ENCODE measurements around the gene ASXL2. TPM values are rescaled to one million over a fixed set of nuclear protein-coding genes. Genes with fewer than 3 reads are reported as not detected.

Gene ASXL2
- polyA plus RNA-seq, 2 donors = 1.9 to 2.7 TPM

- WGBS, 2 donors = 62% methylated on average over 17 of the region's 17 CpGs
- Histone ChIP-seq H3K4me3 (ENCODE audit: low read depth in 1 of 2, low read length in 2 of 2) (no peak overlapping the region), H3K9me3 (ENCODE audit: control insufficient read depth in 2 of 2, insufficient read depth in 1 of 2, low read depth in 1 of 2, low read length in 1 of 2) (no peaks in the 10 kb centered on the region), H3K36me3 (ENCODE audit: control insufficient read depth in 2 of 2, insufficient read depth in 2 of 2, low read length in 1 of 2) (no peaks in the 10 kb centered on the region), H3K27me3 (ENCODE audit: control insufficient read depth in 1 of 2, insufficient read depth in 2 of 2, low read length in 2 of 2) (no peaks in the 10 kb centered on the region), H3K4me1 (ENCODE audit: control insufficient read depth in 2 of 2, insufficient read depth in 2 of 2, low read length in 1 of 2) (peaks cover 0 to 3% of the 10 kb centered on the region in 2 donors), H3K27ac (ENCODE audit: low read depth in 2 of 2, low read length in 1 of 2) (no peak overlapping the region)
These were observed 180.5 kb downstream of the ASXL2 start for GRCh38 chr2:25697559-25698341.

DNA sequence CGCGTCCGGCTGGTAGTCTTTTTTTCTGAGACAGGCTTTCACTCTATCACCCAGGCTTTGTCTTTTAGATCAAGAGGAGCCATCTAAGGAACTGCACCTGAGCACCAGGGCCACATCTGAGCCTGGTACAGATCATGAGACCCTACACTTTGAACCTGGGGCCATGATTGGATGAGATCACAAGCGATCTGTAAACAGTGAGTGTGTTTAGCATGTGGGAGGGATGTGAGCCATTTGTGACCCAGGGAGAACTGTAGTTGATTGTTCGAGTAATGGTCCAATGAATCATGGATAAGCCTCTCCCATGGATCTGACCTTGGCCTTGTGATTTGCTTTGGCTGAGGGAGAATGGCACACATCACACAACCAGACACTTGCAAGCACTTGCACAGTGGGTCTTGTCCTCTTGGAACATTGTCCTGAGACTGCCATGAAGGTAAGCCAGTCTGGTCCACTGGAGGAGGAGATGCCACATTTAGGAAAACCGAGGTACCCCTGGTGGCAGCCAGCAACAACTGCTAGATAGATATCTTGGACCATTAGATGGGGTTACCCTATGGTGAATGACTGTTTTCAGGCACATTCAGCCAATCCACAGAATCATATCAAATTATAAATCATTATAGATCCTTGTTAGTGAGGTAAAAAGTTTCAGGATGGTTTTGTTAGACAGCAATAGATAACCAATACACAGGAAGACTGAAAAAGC, 185.4 kb downstream of the ASXL2 start:
- Histone ChIP-seq H3K36me3 (ENCODE audit: control insufficient read depth in 2 of 2, insufficient read depth in 2 of 2, low read length in 1 of 2) (no peaks in the 10 kb centered on the region), H3K27me3 (ENCODE audit: control insufficient read depth in 1 of 2, insufficient read depth in 2 of 2, low read length in 2 of 2) (no peaks in the 10 kb centered on the region), H3K27ac (ENCODE audit: low read depth in 2 of 2, low read length in 1 of 2) (no peak overlapping the region), H3K4me1 (ENCODE audit: control insufficient read depth in 2 of 2, insufficient read depth in 2 of 2, low read length in 1 of 2) (peaks cover 0 to 3% of the 10 kb centered on the region in 2 donors), H3K9me3 (ENCODE audit: control insufficient read depth in 2 of 2, insufficient read depth in 1 of 2, low read depth in 1 of 2, low read length in 1 of 2) (no peaks in the 10 kb centered on the region), H3K4me3 (ENCODE audit: low read depth in 1 of 2, low read length in 2 of 2) (no peak overlapping the region)
- WGBS, 2 donors = 87 to 91% methylated on average over 6 of the region's 6 CpGs

DNA sequence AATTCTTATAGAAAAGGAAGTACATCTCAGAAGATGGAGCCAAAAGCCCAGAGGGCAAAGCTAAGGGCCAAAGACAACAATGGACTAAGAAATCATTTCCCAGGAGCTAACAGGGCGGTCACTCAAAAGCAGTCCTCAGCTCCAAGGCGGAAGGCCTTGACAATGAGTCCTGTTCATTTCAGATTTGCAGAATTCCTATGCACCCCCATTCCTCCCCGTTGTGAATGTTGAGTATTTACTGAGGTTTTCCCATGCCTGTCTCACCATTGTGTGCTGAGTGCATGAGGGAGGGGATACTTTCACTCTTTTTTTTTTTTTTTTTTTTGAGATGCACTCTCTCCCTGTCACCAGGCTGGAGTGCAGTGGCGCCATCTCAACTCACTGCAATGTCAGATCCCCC, 186.1 kb downstream of the ASXL2 start:
- peaks cover 0 to 3% of the 10 kb centered on the region in 2 donors for H3K4me1 ChIP-seq (ENCODE audit: control insufficient read depth in 2 of 2, insufficient read depth in 2 of 2, low read length in 1 of 2)
- H3K27ac ChIP-seq (ENCODE audit: low read depth in 2 of 2, low read length in 1 of 2) = no peak overlapping the region
- no peaks in the 10 kb centered on the region for H3K36me3 ChIP-seq (ENCODE audit: control insufficient read depth in 2 of 2, insufficient read depth in 2 of 2, low read length in 1 of 2)
- H3K9me3 ChIP-seq (ENCODE audit: control insufficient read depth in 2 of 2, insufficient read depth in 1 of 2, low read depth in 1 of 2, low read length in 1 of 2) = no peaks in the 10 kb centered on the region
- H3K27me3 ChIP-seq (ENCODE audit: control insufficient read depth in 1 of 2, insufficient read depth in 2 of 2, low read length in 2 of 2) = no peaks in the 10 kb centered on the region
- H3K4me3 ChIP-seq (ENCODE audit: low read depth in 1 of 2, low read length in 2 of 2) = no peak overlapping the region
- WGBS, 2 donors = 64 to 77% methylated on average over 4 of the region's 4 CpGs

DNA sequence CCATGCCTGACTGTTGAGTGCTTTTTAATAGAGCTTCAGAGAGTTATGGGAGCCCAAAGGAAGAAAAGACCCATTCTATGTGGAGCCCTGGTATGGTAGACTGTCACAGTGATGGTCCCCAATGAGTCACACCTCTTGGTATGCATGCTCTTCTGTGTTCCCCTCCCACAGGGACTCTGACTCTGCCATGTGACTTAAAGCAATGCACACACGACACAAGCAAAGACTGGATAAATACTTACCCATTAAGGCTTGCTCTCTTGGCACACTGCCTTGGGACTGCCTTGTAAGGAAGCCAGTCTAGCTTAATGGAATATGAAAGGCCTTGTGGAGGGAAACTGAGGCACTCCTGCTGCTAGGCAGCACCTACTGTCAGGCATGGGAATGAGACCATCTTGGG, 188.2 kb downstream of the ASXL2 start:
- 25 to 40% methylated on average over 1 of the region's 1 CpG for WGBS, 2 donors

GRCh38 chr2:25688236-25688635, 190.1 kb downstream of the ASXL2 start:
- Histone ChIP-seq H3K9me3 (ENCODE audit: control insufficient read depth in 2 of 2, insufficient read depth in 1 of 2, low read depth in 1 of 2, low read length in 1 of 2) (no peaks in the 10 kb centered on the region), H3K27ac (ENCODE audit: low read depth in 2 of 2, low read length in 1 of 2) (no peak overlapping the region)
- WGBS, 2 donors = 80 to 93% methylated on average over 6 of the region's 6 CpGs

More for the DNA sequence above, 188.2 kb downstream of the ASXL2 start:
- Histone ChIP-seq H3K27ac (ENCODE audit: low read depth in 2 of 2, low read length in 1 of 2) (no peak overlapping the region), H3K27me3 (ENCODE audit: control insufficient read depth in 1 of 2, insufficient read depth in 2 of 2, low read length in 2 of 2) (no peaks in the 10 kb centered on the region), H3K36me3 (ENCODE audit: control insufficient read depth in 2 of 2, insufficient read depth in 2 of 2, low read length in 1 of 2) (no peaks in the 10 kb centered on the region), H3K9me3 (ENCODE audit: control insufficient read depth in 2 of 2, insufficient read depth in 1 of 2, low read depth in 1 of 2, low read length in 1 of 2) (no peaks in the 10 kb centered on the region), H3K4me1 (ENCODE audit: control insufficient read depth in 2 of 2, insufficient read depth in 2 of 2, low read length in 1 of 2) (peaks cover 0 to 3% of the 10 kb centered on the region in 2 donors), H3K4me3 (ENCODE audit: low read depth in 1 of 2, low read length in 2 of 2) (no peak overlapping the region)

GRCh38 chr2:25685741-25686140, 192.5 kb downstream of the ASXL2 start:
- H3K4me3 ChIP-seq (ENCODE audit: low read depth in 1 of 2, low read length in 2 of 2) = no peak overlapping the region
- H3K36me3 ChIP-seq (ENCODE audit: control insufficient read depth in 2 of 2, insufficient read depth in 2 of 2, low read length in 1 of 2) = no peaks in the 10 kb centered on the region
- 85 to 90% methylated on average over 2 of the region's 2 CpGs for whole genome bisulfite sequencing, 2 donors
- no peaks in the 10 kb centered on the region for H3K9me3 ChIP-seq (ENCODE audit: control insufficient read depth in 2 of 2, insufficient read depth in 1 of 2, low read depth in 1 of 2, low read length in 1 of 2)
- peaks cover 0 to 3% of the 10 kb centered on the region in 2 donors for H3K4me1 ChIP-seq (ENCODE audit: control insufficient read depth in 2 of 2, insufficient read depth in 2 of 2, low read length in 1 of 2)
- no peaks in the 10 kb centered on the region for H3K27me3 ChIP-seq (ENCODE audit: control insufficient read depth in 1 of 2, insufficient read depth in 2 of 2, low read length in 2 of 2)
- H3K27ac ChIP-seq (ENCODE audit: low read depth in 2 of 2, low read length in 1 of 2) = no peak overlapping the region

More at GRCh38 chr2:25688236-25688635, 190.1 kb downstream of the ASXL2 start:
- Histone ChIP-seq H3K36me3 (ENCODE audit: control insufficient read depth in 2 of 2, insufficient read depth in 2 of 2, low read length in 1 of 2) (no peaks in the 10 kb centered on the region), H3K4me1 (ENCODE audit: control insufficient read depth in 2 of 2, insufficient read depth in 2 of 2, low read length in 1 of 2) (peaks cover 0 to 3% of the 10 kb centered on the region in 2 donors), H3K4me3 (ENCODE audit: low read depth in 1 of 2, low read length in 2 of 2) (no peak overlapping the region), H3K27me3 (ENCODE audit: control insufficient read depth in 1 of 2, insufficient read depth in 2 of 2, low read length in 2 of 2) (no peaks in the 10 kb centered on the region)

GRCh38 chr2:25684577-25685473, 193.5 kb downstream of the ASXL2 start:
- WGBS, 2 donors = 78 to 81% methylated on average over 20 of the region's 20 CpGs

More at GRCh38 chr2:25684577-25685473, 193.5 kb downstream of the ASXL2 start:
- H3K27me3 ChIP-seq (ENCODE audit: control insufficient read depth in 1 of 2, insufficient read depth in 2 of 2, low read length in 2 of 2) = no peaks in the 10 kb centered on the region
- H3K9me3 ChIP-seq (ENCODE audit: control insufficient read depth in 2 of 2, insufficient read depth in 1 of 2, low read depth in 1 of 2, low read length in 1 of 2) = no peaks in the 10 kb centered on the region
- H3K36me3 ChIP-seq (ENCODE audit: control insufficient read depth in 2 of 2, insufficient read depth in 2 of 2, low read length in 1 of 2) = no peaks in the 10 kb centered on the region
- no peak overlapping the region for H3K4me3 ChIP-seq (ENCODE audit: low read depth in 1 of 2, low read length in 2 of 2)
- H3K4me1 ChIP-seq (ENCODE audit: control insufficient read depth in 2 of 2, insufficient read depth in 2 of 2, low read length in 1 of 2) = no peaks in the 10 kb centered on the region
- no peak overlapping the region for H3K27ac ChIP-seq (ENCODE audit: low read depth in 2 of 2, low read length in 1 of 2)

Data from esophagus (tissue), 2 donors.